NCI-H1417 treated with DMSO at 0.1 percent for 48 hours (cell line): Measurements from ENCODE around the gene GLIPR1.
"Not testable (repeated sequence)": the region's sequence is repeated elsewhere in the genome, so short reads cannot be mapped to it uniquely, and the experiment has no call there.

ENCODE experiments used
- DNase-seq: peaks from one replicate; lab custom pipeline; 2025; lab: John Stamatoyannopoulos, UW

Gene GLIPR1

GRCh38 chr12:75474116-75474515 is 6.4 kb upstream of the GLIPR1 start:
- no peak for DNase-seq

- DNase-seq: no peak
These were observed 4.5 kb upstream of the GLIPR1 start for GRCh38 chr12:75476071-75476470.

GRCh38 chr12:75477137-75477536 is 3.4 kb upstream of the GLIPR1 start:
- DNase-seq: no peak

GRCh38 chr12:75478116-75478794 is 2.3 kb upstream of the GLIPR1 start:
- no peak for DNase-seq

GRCh38 chr12:75479963-75480461 is 543 bp upstream of the GLIPR1 start:
- no peak for DNase-seq

GRCh38 chr12:75481013-75481705 is 604 bp downstream of the GLIPR1 start:
- DNase-seq: no peak

- no peak for DNase-seq
These were observed 1.2 kb downstream of the GLIPR1 start for GRCh38 chr12:75481774-75482173.

- no peak for DNase-seq
These were observed 2.1 kb downstream of the GLIPR1 start for GRCh38 chr12:75482646-75483045.

- no peak for DNase-seq
These were observed 2.9 kb downstream of the GLIPR1 start for GRCh38 chr12:75483431-75483830.

- DNase-seq: not testable (repeated sequence)
These were observed 3.9 kb downstream of the GLIPR1 start for GRCh38 chr12:75484450-75484849.

- DNase-seq: no peak
These were observed 6.8 kb downstream of the GLIPR1 start for GRCh38 chr12:75487308-75487707.

- DNase-seq: no peak
These were observed 8.0 kb downstream of the GLIPR1 start for GRCh38 chr12:75488553-75488952.

- DNase-seq: no peak
These were observed 8.6 kb downstream of the GLIPR1 start for GRCh38 chr12:75489187-75489586.

GRCh38 chr12:75489613-75490210 is 9.2 kb downstream of the GLIPR1 start:
- no peak for DNase-seq

- DNase-seq: no peak
These were observed 10.6 kb downstream of the GLIPR1 start for GRCh38 chr12:75491169-75491568.

- no peak for DNase-seq
These were observed 22.9 kb downstream of the GLIPR1 start for GRCh38 chr12:75503459-75503858.

GRCh38 chr12:75503866-75504265 is 23.3 kb downstream of the GLIPR1 start:
- DNase-seq: no peak

- no peak for DNase-seq
These were observed 25.3 kb downstream of the GLIPR1 start for GRCh38 chr12:75505706-75506312.

GRCh38 chr12:75507086-75507485 is 26.5 kb downstream of the GLIPR1 start:
- DNase-seq: no peak

- DNase-seq: no peak
These were observed 27.6 kb downstream of the GLIPR1 start for GRCh38 chr12:75508159-75508558.

- DNase-seq: no peak
These were observed 29.1 kb downstream of the GLIPR1 start for GRCh38 chr12:75509621-75510020.

GRCh38 chr12:75511116-75512048 is 30.8 kb downstream of the GLIPR1 start, which contains the start of gene KRR1:
Gene KRR1, minus strand, starts transcription at chr12:75511609. Its CDS starts 12 bp downstream, at chr12:75511597.
- DNase-seq: peak; percentile 99
